ENCODE measurements around the gene GPC3.

DNA sequence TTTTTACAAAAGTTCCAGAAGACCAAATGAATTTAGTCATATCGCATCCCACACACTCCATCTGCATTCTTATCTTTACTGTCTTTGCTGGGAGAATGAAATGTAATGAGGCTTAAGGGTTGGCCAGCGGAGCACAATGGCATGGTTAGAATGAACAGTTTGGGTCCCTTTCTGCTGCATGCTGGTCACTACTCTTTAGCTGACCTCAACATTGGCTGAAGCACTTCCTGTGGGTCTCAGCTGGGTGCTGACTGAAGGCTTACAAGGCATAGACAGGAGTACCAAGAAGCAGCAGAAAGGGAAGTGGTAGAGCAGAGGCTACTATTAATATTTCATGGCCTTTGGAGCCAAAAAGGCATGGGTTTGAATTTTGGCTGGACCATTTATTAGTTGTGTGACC is 410.7 kb downstream of the GPC3 start:
- no peak for TF ChIP-seq POLR2A (IDR thresholded peaks at IDR 0.05)
- TF ChIP-seq, protein P1, sequence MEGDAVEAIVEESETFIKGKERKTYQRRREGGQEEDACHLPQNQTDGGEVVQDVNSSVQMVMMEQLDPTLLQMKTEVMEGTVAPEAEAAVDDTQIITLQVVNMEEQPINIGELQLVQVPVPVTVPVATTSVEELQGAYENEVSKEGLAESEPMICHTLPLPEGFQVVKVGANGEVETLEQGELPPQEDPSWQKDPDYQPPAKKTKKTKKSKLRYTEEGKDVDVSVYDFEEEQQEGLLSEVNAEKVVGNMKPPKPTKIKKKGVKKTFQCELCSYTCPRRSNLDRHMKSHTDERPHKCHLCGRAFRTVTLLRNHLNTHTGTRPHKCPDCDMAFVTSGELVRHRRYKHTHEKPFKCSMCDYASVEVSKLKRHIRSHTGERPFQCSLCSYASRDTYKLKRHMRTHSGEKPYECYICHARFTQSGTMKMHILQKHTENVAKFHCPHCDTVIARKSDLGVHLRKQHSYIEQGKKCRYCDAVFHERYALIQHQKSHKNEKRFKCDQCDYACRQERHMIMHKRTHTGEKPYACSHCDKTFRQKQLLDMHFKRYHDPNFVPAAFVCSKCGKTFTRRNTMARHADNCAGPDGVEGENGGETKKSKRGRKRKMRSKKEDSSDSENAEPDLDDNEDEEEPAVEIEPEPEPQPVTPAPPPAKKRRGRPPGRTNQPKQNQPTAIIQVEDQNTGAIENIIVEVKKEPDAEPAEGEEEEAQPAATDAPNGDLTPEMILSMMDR (IDR thresholded peaks at IDR 0.05), result no peak

Measured in right lobe of liver (tissue), 4 donors.